Measurements from ENCODE around the gene MND1.
"Not testable (repeated sequence)": the region's sequence is repeated elsewhere in the genome, so short reads cannot be mapped to it uniquely, and the experiment has no call there.

MND1 gene

DNA sequence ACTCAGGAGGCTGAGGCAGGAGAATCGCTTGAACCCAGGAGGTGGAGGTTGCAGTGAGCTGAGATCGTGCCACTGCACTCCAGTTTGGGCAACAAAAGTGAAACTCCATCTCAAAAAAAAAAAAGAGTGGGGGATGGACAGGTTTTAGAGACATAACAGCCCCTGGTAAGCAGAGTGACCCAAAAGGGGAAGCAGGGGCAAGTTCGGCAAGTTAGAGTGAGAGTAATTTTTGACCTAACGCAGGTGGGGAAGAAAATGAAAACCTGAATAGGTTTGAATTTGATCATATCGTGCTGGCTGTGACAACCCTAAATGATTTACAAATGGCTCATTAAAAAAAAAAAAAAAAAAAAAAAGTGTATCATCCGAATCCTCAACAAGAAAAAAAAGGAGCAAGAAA is 96.0 kb downstream of the MND1 start:
- no peak for DNase-seq (ENCODE audit: low read depth in 2 of 2)

DNA sequence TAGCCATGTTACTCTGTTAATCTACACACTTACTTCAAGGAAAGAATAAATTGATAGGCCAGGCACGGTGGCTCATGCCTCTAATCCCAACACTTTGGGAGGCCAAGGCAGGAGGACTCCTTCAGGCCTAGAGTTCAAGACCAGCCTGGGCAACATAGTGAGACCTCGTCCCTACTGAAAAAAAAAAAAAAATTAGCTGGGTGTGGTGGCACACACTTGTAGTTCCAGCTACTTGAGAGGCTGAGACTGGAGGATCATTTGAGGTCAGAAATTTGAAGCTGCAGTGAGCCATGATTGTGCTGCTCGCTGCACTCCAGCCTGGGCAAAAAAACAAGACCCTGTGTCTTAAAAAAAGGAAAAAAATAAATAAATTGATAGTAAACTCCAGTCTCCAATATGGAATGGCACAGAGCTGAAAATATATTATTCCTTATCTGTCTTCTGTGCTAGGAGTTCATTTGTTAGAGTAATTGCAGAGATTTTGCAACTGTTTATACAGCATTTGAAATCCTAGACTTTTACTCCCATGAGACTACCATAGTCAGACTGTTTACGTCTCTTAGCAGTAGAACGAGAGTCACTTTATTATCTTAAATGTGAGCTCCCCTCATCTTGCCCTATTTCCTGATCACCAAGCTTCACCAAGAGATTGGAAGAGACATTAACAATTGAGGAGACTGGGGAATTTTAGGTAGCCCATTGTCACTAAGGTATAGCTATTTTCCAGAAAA is 102.9 kb downstream of the MND1 start:
- DNase-seq (ENCODE audit: low read depth in 2 of 2), result no peak

DNA sequence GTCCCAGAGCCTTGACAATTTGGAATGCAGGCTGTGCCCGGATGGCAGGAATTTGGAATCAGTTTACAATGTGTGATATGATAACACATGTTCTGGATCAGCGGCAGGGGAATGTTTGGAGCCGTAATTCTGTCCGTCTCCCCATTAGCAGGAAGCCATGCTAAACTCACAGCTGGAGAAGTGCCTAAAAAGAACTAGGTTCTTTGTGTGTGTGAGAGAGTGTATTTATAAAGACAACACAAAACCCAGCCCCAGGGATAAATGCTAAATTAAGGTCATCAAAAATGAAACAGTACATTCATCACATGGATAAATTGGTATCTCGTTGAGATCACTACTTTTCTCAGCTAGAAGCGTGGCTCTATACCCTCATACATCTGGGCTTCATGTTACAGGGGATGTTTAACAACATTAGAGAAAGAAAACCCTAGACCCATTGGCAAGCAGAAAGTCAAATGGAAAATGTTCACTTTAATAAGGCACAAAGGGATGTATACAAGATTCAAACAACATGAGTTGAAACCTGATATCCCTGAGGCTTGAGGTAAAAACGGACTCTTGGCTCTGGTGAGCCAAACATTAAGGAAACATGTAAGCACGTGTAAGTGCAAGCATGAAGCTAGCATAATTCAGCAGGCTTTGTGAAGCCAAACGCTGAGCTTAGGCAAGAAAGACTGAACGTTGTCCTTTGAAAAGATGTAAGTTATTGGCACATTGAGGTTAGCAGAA is 103.7 kb downstream of the MND1 start:
- DNase-seq (ENCODE audit: low read depth in 2 of 2), result no peak

DNA sequence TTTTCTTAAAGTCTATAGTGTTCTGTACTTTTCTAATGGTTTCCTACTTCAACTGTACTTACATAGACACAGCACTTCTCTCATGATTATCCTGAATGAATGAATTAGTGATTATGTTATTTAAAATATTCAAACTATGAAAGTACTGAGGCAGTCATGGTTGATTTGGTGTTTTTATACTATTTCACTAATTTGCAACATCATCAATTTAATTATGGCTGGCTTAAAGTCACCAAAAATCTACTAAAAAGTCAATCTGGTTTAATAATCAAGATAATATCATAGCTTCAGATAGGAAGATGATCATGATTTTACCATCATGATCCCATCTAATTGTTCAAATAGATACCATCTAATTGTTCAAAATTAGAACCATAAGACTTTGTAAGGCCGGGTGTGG is 104.8 kb downstream of the MND1 start:
- DNase-seq (ENCODE audit: low read depth in 2 of 2), result no peak

DNA sequence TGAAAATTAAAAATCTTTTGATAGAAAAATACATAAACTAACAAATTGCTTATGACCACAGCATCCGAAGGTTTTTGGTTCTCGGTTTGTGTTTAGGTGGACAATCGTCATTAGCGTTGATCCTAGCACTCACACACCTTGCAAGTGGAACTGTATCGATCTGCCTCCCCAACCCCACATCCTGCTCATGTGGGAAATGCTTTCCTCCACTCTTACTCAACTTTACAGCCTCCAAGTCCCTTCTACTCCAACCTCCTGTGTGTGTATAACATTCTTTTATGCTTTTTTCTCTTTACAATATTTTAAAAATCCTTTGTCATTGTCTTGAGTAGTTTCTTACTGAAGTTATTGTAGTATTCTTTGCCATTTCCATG is 106.0 kb downstream of the MND1 start:
- DNase-seq (ENCODE audit: low read depth in 2 of 2), result no peak

DNA sequence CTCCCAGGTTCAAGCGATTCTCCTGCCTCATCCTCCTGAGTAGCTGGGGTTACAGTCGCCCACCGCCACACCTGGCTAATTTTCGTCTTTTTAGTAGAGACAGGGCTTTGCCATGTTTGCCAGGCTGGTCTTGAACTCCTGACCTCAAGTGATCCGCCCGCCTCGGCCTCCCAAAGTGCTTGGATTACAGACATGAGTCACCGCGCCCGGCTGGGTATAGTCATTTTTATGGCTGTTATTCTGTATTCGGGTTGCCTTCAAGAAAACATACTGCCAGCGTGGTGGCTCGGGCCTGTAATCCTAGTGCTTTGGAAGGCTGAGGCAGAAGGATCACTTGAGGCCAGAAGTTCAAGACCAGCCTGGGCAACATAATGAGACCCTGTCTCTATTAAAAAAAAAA is 106.7 kb downstream of the MND1 start:
- DNase-seq (ENCODE audit: low read depth in 2 of 2), result not testable (repeated sequence)

DNA sequence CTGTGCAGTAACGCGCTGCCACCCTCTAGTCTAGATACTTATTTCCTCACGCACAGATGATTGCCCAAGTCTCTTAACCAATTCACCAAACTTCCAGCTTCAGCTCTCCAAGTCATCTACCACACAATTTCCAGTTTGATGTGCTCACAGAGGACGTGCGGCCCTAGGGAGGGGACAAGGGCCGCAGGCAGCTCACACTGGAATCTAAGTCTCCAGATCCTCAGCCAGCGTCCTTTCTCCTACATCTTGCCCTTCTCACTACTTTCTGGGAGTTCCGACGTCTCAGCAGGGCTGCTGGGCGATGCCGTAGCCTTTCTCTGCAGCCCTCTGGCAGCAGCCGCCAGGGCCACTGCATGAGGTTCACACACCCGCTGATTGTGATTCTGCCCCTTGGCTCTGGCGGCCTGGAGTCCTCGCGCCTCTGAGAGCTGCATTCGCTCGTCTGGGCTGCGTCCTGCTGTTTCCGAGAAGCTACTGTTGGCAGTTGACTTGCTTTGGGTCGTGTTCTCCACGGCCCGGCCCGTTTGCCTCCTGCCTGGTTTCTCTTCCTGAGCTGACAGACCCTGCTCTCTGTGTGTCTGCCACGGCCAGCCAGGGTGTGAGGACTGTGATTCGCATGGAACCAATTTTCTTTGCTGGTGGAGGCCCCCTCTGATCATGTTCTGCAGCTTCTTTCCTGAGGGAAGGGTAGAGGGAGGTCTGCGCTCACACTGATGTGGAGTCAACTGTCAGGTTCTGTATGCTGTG is 107.6 kb downstream of the MND1 start:
- DNase-seq (ENCODE audit: low read depth in 2 of 2), result no peak

DNA sequence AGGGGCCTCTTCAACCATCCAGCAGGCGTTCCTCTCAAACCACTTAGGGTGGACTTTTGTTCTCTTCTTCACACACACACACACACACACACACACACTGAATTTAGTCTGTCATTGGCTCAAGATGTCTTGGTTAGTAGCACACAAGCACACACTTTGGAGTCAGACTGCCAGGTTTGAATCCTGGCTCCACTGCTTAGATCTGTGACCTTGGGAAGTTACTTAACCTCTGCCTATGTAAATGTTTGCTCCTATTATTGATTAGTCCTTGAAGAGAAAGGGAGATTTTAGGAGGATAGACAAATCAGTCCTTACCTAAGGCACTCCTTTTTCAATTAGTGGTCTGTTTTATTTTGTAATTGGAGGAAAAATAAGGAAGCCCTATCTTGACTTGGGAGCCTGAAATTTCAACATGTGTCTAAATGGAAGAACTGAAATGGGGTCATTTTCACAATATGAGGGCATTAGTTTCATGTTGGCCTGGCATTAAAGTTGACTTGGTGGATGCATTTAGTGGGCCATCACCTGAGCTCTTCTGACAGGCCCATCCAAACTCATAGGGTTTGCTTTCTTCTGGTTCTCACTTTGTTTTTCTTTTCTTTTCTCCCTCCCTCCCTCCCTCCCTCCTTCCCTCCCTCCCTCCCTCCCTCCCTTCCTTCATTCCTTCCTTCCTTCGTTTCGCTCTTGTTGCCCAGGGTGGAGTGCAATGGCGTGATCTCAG is 108.3 kb downstream of the MND1 start:
- no peak for DNase-seq (ENCODE audit: low read depth in 2 of 2)

DNA sequence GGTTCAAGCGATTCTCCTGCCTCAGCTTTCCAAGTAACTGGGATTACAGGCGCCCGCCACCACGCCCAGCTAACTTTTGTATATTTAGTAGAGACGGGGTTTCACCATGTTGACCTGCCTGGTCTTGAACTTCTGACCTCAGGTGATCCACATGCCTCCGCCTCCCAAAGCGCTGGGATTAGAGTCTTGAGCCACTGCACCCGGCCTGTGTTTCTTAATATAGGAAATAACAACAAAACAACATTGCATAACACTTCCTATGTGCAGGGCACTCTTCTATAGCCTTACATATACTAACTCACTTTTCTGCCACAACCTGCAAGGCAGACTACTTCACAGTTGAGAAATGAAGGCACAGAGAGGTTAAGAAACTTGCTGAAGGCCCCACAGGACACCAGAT is 108.9 kb downstream of the MND1 start:
- DNase-seq (ENCODE audit: low read depth in 2 of 2), result no peak

DNA sequence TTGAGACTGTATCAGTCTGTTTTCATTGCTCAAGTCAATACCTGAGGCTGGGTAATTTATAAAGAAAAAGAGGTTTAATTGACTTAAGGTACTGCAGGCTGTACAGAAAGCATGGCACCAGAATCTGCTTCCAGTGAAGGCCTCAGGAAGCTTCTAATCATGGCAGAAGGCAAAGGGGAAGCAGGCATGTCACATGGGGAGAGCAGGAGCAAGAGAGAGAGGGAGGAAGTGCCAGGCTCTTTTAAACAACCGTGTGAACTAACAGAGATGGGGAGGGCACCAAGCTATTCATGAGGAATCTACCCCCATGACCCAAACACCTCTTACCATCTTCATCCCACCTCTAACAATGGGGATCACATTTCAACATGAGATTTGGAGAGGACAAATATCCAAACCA is 114.5 kb downstream of the MND1 start:
- DNase-seq (ENCODE audit: low read depth in 2 of 2), result no peak

DNA sequence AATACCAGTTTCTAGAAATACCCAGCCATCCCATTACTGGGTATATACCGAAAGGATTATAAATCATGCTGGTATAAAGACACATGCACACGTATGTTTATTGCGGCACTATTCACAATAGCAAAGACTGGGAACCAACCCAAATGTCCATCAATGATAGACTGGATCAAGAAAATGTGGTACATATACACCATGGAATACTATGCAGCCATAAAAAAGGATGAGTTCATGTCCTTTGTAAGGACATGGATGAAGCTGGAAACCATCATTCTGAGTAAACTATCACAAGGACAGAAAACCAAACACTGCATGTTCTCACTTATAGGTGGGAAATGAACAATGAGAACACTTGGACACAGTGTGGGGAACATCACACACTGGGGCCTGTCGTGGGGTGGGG is 117.1 kb downstream of the MND1 start:
- DNase-seq (ENCODE audit: low read depth in 2 of 2), result not testable (repeated sequence)

DNA sequence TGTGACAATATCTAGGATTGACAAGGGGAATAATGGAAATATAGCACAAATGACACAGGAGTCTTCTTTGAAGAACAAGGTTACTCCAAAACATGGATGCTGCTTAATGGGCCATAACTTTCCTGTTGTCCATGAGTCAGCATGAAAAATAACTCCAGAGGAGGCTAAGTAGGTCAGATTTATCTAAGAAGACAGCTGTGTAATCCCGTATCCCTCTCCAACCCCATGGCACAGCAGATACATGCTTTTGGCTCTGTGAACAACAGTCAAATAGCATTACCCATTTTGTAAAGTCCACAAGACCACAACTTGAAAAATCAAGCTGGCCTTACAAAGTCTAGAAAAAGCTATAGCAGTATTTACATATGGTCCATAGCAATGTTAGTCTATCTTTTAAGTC is 119.6 kb downstream of the MND1 start:
- no peak for DNase-seq (ENCODE audit: low read depth in 2 of 2)
